Ishikawa (cell line): ENCODE measurements around the gene ACAN.
A peak's percentile ranks its signal among the peaks of the same experiment; 100 is the strongest.

Source experiments
- CEBPB ChIP-seq: IDR thresholded peaks from 2 replicates; pipeline ENCODE4 v1.6.1; 2012
- EGR1 ChIP-seq: IDR thresholded peaks from 2 replicates; pipeline ENCODE4 v1.6.1; 2012
- EP300 ChIP-seq: IDR thresholded peaks from 2 replicates; pipeline ENCODE4 v1.6.1; 2012; ENCODE audit warnings: borderline replicate concordance
- NFIC ChIP-seq: IDR thresholded peaks from 2 replicates; pipeline ENCODE4 v1.6.1; 2012
- RAD21 ChIP-seq: IDR thresholded peaks from 2 replicates; pipeline ENCODE4 v1.6.1; 2012; ENCODE audit warnings: low read depth
- TAF1 ChIP-seq: IDR thresholded peaks from 2 replicates; pipeline ENCODE4 v1.6.1; 2012; ENCODE audit warnings: low read depth, mild to moderate bottlenecking
- TEAD4 ChIP-seq: IDR thresholded peaks from 2 replicates; pipeline ENCODE4 v1.6.1; 2012
- YY1 ChIP-seq: IDR thresholded peaks from 2 replicates; pipeline ENCODE4 v1.6.1; 2012; ENCODE audit warnings: low read depth
- ZBTB7A ChIP-seq: IDR thresholded peaks from 2 replicates; pipeline ENCODE4 v1.6.1; 2012; ENCODE audit warnings: low read depth
- TF ChIP-seq, protein P1 (sequence below): IDR thresholded peaks from 2 replicates; pipeline ENCODE4 v1.6.1; 2012
- TF ChIP-seq, protein P2 (sequence below): IDR thresholded peaks from 2 replicates; pipeline ENCODE4 v1.6.1; 2012; ENCODE audit warnings: low read depth, mild to moderate bottlenecking

DNA sequence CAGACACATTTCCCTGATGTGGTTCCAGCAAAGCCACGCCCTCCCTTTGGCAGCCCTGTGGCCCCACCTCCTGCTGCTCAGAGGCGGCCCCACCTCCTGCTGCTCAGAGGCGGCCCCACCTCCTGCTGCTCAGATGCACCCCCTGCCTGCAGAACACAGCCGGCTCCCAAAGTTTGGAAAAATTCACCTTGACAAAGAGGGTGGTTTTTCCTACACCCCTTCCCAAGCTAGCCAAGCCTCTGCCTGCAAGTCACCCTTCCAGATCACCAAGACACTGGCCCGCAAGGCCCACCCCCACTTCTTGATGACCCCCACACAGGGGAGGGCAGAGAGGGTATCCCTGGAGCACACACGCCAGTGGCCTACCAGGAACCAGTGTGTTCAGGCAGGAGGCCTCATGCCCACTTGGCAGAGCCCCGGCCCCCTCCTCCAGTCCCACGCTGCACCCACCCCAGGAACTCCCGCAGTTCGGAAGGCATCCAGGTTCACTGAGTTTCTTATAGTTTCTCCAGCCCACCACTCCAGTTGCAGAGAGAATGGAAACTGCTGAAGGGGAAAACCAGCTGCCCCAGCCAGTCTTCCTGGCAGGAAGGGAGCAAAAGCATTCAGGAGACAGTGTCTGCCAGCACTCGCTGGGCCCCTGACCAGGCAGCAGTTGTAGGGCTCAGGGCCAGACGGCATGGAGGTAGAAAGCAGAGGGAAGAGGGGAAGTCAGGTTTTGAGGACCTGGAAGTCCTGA lies 94.4 kb downstream of the ACAN start:
- TF ChIP-seq, protein P1, sequence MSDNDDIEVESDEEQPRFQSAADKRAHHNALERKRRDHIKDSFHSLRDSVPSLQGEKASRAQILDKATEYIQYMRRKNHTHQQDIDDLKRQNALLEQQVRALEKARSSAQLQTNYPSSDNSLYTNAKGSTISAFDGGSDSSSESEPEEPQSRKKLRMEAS = peak; percentile 17; the same call in 1 of the 2 replicates
- TF ChIP-seq TEAD4 (peak; percentile 81), EGR1 (no peak; the same call in 1 of the 2 replicates), CEBPB (no peak), NFIC (peak; percentile 78), EP300 (peak; percentile 90), RAD21 (peak; percentile 26; the same call in 1 of the 2 replicates), ZBTB7A (peak; percentile 87), YY1 (no peak), TAF1 (no peak; the same call in 1 of the 2 replicates)
- TF ChIP-seq, protein P2, sequence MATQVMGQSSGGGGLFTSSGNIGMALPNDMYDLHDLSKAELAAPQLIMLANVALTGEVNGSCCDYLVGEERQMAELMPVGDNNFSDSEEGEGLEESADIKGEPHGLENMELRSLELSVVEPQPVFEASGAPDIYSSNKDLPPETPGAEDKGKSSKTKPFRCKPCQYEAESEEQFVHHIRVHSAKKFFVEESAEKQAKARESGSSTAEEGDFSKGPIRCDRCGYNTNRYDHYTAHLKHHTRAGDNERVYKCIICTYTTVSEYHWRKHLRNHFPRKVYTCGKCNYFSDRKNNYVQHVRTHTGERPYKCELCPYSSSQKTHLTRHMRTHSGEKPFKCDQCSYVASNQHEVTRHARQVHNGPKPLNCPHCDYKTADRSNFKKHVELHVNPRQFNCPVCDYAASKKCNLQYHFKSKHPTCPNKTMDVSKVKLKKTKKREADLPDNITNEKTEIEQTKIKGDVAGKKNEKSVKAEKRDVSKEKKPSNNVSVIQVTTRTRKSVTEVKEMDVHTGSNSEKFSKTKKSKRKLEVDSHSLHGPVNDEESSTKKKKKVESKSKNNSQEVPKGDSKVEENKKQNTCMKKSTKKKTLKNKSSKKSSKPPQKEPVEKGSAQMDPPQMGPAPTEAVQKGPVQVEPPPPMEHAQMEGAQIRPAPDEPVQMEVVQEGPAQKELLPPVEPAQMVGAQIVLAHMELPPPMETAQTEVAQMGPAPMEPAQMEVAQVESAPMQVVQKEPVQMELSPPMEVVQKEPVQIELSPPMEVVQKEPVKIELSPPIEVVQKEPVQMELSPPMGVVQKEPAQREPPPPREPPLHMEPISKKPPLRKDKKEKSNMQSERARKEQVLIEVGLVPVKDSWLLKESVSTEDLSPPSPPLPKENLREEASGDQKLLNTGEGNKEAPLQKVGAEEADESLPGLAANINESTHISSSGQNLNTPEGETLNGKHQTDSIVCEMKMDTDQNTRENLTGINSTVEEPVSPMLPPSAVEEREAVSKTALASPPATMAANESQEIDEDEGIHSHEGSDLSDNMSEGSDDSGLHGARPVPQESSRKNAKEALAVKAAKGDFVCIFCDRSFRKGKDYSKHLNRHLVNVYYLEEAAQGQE = no peak
